ENCODE results near the gene AACS.
"Not testable (repeated sequence)": the region's sequence is repeated elsewhere in the genome, so short reads cannot be mapped to it uniquely, and the experiment has no call there.

The AACS gene

DNA sequence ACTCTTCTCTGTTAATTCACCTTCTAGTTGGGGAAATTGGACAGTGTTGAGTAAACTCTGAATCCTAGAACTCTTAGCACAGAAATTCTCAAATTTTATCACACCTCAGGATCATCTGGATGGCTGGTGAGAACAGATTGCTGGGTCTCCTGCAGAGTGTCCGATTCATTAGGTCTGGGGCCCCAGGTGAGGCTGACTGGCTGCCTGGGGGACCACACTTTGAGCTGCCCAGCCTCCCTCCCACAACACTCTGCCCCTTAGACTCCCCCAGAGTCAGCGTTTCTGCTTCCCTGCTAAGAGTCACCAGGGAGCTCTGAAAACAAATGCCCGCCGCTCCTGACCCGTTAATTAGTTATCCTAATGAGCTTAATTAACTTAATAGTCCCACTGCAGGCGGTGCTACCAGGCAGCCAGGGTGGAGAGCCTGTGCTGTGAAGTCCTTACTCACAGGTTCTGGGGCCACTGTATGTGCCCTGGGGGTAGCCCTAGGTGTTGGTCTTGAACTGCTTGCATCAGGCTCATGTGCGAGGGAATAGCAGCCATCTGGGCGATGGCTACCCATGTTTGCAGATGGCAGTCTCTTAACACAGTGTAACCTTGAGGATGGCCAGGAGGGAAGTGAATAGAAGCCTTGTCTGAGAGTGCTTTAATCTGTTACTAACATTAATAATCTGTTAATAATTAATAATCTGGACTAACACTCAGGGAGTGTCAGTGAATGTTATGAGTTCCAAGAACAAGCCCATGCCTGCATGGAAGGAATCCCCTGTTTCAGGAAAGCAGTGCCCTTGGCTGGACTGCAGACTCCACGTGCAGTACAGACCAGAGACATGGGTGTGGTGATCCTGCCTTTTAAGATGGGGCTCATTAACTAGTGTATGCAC, 35.6 kb downstream of the AACS start:
- TF ChIP-seq, protein P1, sequence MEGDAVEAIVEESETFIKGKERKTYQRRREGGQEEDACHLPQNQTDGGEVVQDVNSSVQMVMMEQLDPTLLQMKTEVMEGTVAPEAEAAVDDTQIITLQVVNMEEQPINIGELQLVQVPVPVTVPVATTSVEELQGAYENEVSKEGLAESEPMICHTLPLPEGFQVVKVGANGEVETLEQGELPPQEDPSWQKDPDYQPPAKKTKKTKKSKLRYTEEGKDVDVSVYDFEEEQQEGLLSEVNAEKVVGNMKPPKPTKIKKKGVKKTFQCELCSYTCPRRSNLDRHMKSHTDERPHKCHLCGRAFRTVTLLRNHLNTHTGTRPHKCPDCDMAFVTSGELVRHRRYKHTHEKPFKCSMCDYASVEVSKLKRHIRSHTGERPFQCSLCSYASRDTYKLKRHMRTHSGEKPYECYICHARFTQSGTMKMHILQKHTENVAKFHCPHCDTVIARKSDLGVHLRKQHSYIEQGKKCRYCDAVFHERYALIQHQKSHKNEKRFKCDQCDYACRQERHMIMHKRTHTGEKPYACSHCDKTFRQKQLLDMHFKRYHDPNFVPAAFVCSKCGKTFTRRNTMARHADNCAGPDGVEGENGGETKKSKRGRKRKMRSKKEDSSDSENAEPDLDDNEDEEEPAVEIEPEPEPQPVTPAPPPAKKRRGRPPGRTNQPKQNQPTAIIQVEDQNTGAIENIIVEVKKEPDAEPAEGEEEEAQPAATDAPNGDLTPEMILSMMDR (IDR thresholded peaks at IDR 0.05), result no peak
- H3K4me1 Mint-ChIP-seq, result peaks cover 3% of the 10 kb centered on the region
- H3K27me3 Mint-ChIP-seq (ENCODE audit: low read depth, poor library complexity), result no peaks in the 10 kb centered on the region
- peaks cover 23% of the 10 kb centered on the region for H3K36me3 Mint-ChIP-seq (ENCODE audit: low read depth)
- H3K4me3 Mint-ChIP-seq, result no peak overlapping the region
- no peak for DNase-seq
- H3K9me3 Mint-ChIP-seq, result no peaks in the 10 kb centered on the region
- no peak overlapping the region for H3K27ac Mint-ChIP-seq

- peaks cover 4% of the 10 kb centered on the region for H3K27me3 Mint-ChIP-seq (ENCODE audit: low read depth, poor library complexity)
- peaks cover 39% of the 10 kb centered on the region for H3K36me3 Mint-ChIP-seq (ENCODE audit: low read depth)
- no peak overlapping the region for H3K27ac Mint-ChIP-seq
- H3K9me3 Mint-ChIP-seq, result no peaks in the 10 kb centered on the region
- TF ChIP-seq, protein P1 (IDR thresholded peaks at IDR 0.05), result no peak
- peaks cover 11% of the 10 kb centered on the region for H3K4me1 Mint-ChIP-seq
- no peak for DNase-seq
- H3K4me3 Mint-ChIP-seq, result no peak overlapping the region
Observed at GRCh38 chr12:125104982-125105381, 39.7 kb downstream of the AACS start.

DNA sequence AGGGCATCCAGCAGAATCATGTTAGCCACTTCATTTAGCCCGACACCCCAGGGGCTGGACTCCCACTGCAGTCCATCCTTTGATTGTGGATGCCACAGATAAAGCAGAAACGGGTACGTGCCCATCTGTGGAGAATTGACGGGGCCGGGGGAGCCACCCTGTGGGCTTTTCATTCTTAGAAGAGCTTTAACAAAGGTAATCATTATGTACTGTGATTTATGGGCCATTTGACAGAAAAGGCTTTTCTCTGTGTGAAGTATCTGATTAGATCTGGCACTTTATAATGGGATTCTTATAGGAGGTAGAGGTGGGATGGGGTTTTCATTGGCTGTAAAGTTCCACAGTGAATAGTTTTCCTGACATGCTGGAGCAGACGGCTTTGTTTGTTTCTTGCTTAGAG, 40.4 kb downstream of the AACS start:
- Mint-ChIP-seq H3K4me3 (no peak overlapping the region), H3K4me1 (peaks cover 11% of the 10 kb centered on the region), H3K27ac (no peak overlapping the region), H3K9me3 (no peaks in the 10 kb centered on the region), H3K36me3 (ENCODE audit: low read depth) (peaks cover 44% of the 10 kb centered on the region), H3K27me3 (ENCODE audit: low read depth, poor library complexity) (peaks cover 4% of the 10 kb centered on the region)
- TF ChIP-seq, protein P1 (IDR thresholded peaks at IDR 0.05), result no peak
- DNase-seq, result no peak

DNA sequence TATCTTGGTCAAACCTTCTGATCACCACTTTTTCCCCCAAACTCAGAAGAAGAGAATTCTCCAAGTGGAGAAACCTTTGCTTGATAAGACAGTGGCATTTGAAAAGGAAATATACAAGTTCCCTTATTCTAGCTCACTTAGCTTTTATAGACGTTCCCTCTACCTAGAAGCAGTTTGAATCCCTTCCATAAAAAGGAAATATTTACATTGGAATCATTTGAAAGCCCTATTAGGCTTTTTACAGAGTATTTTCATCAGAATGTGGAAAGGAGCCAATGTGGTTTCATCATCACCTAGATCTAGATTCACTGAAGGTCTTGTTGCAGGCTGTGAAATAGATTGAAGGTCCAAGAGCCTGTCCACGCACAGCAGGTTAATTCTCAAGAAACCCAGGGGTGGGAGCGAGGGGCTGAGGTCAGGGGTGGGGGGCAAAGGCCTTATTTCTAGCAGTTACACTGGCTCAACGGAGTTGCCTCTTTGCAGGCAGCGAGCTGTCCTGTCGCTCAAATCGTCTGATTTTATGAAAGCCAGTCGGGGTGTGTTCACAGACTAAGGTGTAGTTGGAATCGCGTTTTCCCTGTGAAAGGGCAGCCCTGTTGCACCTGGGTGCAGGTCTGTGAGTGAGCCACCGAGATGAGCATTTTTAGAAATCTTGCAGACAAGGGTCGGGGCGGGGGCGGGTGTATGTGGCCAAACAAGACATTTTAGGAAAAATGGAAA, 45.6 kb downstream of the AACS start:
- Mint-ChIP-seq H3K27me3 (ENCODE audit: low read depth, poor library complexity) (peaks cover 4% of the 10 kb centered on the region), H3K27ac (no peak overlapping the region), H3K4me1 (peaks cover 32% of the 10 kb centered on the region), H3K9me3 (peaks cover 11% of the 10 kb centered on the region), H3K4me3 (no peak overlapping the region), H3K36me3 (ENCODE audit: low read depth) (peaks cover 49% of the 10 kb centered on the region)
- TF ChIP-seq, protein P1 (IDR thresholded peaks at IDR 0.05), result no peak
- no peak for DNase-seq

GRCh38 chr12:125111403-125111802, 46.2 kb downstream of the AACS start:
- peaks cover 49% of the 10 kb centered on the region for H3K36me3 Mint-ChIP-seq (ENCODE audit: low read depth)
- peak overlapping the region; percentile 86 for H3K27ac Mint-ChIP-seq
- no peak for DNase-seq
- H3K27me3 Mint-ChIP-seq (ENCODE audit: low read depth, poor library complexity), result peaks cover 4% of the 10 kb centered on the region
- peaks cover 27% of the 10 kb centered on the region for H3K4me1 Mint-ChIP-seq
- TF ChIP-seq, protein P1 (IDR thresholded peaks at IDR 0.05), result no peak
- peaks cover 11% of the 10 kb centered on the region for H3K9me3 Mint-ChIP-seq
- no peak overlapping the region for H3K4me3 Mint-ChIP-seq

- H3K36me3 Mint-ChIP-seq (ENCODE audit: low read depth), result peaks cover 50% of the 10 kb centered on the region
- DNase-seq; H3K4me3 Mint-ChIP-seq; H3K27me3 Mint-ChIP-seq (ENCODE audit: low read depth, poor library complexity); H3K27ac Mint-ChIP-seq: not testable (repeated sequence)
- peaks cover 24% of the 10 kb centered on the region for H3K4me1 Mint-ChIP-seq
- peaks cover 11% of the 10 kb centered on the region for H3K9me3 Mint-ChIP-seq
Observed at GRCh38 chr12:125112614-125113013, 47.4 kb downstream of the AACS start.

Data from nephron progenitor cell (in vitro differentiated cells).